A673 (cell line): ENCODE data around the gene CLCN5. TPM values are rescaled to one million over a fixed set of nuclear protein-coding genes. Genes with fewer than 3 reads are reported as not detected.

Experiments
- BruUV-seq: library from RNA; stranded (reverse); fragments of 400-500 nt; replicated peaks from 2 replicates; lab custom pipeline; 2021; lab: Mats Ljungman, UMichigan
- CTCF ChIA-PET: fragments of 300-600 bp; sonication (Branson Sonifier 250); formaldehyde crosslinking; loops from one replicate; lab custom pipeline; 2022; ENCODE audit warnings: antibody characterized with exemption; lab: Charles Lee
- POLR2A ChIA-PET: fragments of 300-600 bp; sonication (Branson Sonifier 250); formaldehyde crosslinking; loops from one replicate; lab custom pipeline; 2022; ENCODE audit warnings: antibody characterized with exemption; ENCODE audit not compliant: low non-redundant PET; lab: Charles Lee
- DNase-seq: peaks from one replicate; pipeline ENCODE4 v3.0.0-alpha.2; 2015; ENCODE audit warnings: low spot score
- H3K27ac ChIP-seq: fragments of 200-600 bp; sonication (generic); 2 replicates; pipeline ENCODE4 v1.5.1; 2016; ENCODE audit warnings: mixed run types, low read depth, mild to moderate bottlenecking, mixed read lengths, antibody characterized with exemption, low read length; ENCODE audit not compliant: poor library complexity, severe bottlenecking
- H3K27me3 ChIP-seq: fragments of 200-600 bp; sonication (generic); replicated peaks from 2 replicates; pipeline ENCODE4 v1.6.1; 2017; ENCODE audit warnings: mixed run types, low read depth, mild to moderate bottlenecking, mixed read lengths, antibody characterized with exemption, low read length; ENCODE audit not compliant: insufficient read depth, poor library complexity
- H3K36me3 ChIP-seq: fragments of 200-600 bp; sonication (generic); 2 replicates; pipeline ENCODE4 v1.6.1; 2016; ENCODE audit warnings: mixed run types, mild to moderate bottlenecking, mixed read lengths, antibody characterized with exemption, low read length; ENCODE audit not compliant: insufficient read depth, poor library complexity, severe bottlenecking
- H3K4me1 ChIP-seq: fragments of 200-600 bp; sonication (generic); 2 replicates; pipeline ENCODE4 v1.6.1; 2017; ENCODE audit warnings: mixed run types, mild to moderate bottlenecking, mixed read lengths, antibody characterized with exemption, low read length; ENCODE audit not compliant: insufficient read depth, poor library complexity, severe bottlenecking
- H3K4me3 ChIP-seq: fragments of 200-600 bp; sonication (generic); 2 replicates; pipeline ENCODE4 v1.5.1; 2016; ENCODE audit warnings: low read depth, mixed run types, mild to moderate bottlenecking, mixed read lengths, low read length; ENCODE audit not compliant: poor library complexity, severe bottlenecking
- H3K9me3 ChIP-seq: fragments of 200-600 bp; sonication (generic); 2 replicates; pipeline ENCODE4 v1.6.1; 2016; ENCODE audit warnings: mixed run types, low read depth, mild to moderate bottlenecking, mixed read lengths, antibody characterized with exemption, low read length; ENCODE audit not compliant: poor library complexity, severe bottlenecking
- EZH2 ChIP-seq: fragments of 200-600 bp; sonication (generic); IDR thresholded peaks from 2 replicates; pipeline ENCODE4 v1.6.1; 2017; ENCODE audit warnings: borderline replicate concordance, low read depth, mild to moderate bottlenecking, mixed read lengths, antibody characterized with exemption, low read length; ENCODE audit not compliant: poor library complexity, severe bottlenecking
- intact Hi-C: fragments of 100-400 bp; cut with micrococcal nuclease; formaldehyde crosslinking; loops from one replicate; pipeline ENCODE4 v1.10.0; 2022; ENCODE audit not compliant: unreplicated experiment
- total RNA-seq: library from RNA; stranded (reverse); gene quantifications from 2 replicates; pipeline ENCODE4 v1.2.3, GENCODE V29; 2021
- TF ChIP-seq, protein P1 (sequence below): fragments of 300-800, 200-600 bp; sonication (generic); conservative IDR thresholded peaks from 2 replicates; pipeline ENCODE4 v1.5.1; 2017; ENCODE audit warnings: low read depth, mild to moderate bottlenecking, antibody characterized with exemption, low read length, moderate library complexity, mixed read lengths

CLCN5 gene
- total RNA-seq, 1 experiment from 2014 or later, result 25.3 TPM

DNA sequence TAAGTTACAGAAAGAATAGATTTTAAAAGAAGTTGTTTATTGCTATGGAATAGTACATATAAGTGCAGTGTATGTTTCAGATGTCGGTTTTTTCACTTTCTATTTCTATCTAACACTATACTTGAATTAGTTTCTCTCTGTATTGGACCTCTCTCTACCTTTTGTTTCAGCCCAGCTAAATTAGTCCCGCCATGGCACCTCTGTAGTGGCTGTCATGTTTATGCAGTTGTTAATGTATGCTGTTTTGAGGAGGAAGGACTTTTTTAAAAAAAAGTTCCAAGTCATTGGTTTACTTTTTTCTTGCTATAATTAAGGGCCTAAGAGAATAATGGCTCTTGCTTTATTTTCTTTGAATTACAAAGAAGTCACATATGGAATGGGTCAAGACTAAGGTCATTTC is 160.3 kb downstream of the CLCN5 start:
- intact Hi-C loops, result loop anchor here (10.0 kb wide), 1 partner anchor 168 kb away; no protein-coding TSS in a partner anchor
- DNase-seq, result no peak
- CTCF ChIA-PET, result no interaction called here
- no peaks in the 10 kb centered on the region for H3K27me3 ChIP-seq
- no peaks in the 10 kb centered on the region for H3K36me3 ChIP-seq
- no peaks in the 10 kb centered on the region for H3K9me3 ChIP-seq
- no peak overlapping the region for H3K27ac ChIP-seq
- POLR2A ChIA-PET, result no interaction called here
- no peak for TF ChIP-seq EZH2
- TF ChIP-seq, protein P1, sequence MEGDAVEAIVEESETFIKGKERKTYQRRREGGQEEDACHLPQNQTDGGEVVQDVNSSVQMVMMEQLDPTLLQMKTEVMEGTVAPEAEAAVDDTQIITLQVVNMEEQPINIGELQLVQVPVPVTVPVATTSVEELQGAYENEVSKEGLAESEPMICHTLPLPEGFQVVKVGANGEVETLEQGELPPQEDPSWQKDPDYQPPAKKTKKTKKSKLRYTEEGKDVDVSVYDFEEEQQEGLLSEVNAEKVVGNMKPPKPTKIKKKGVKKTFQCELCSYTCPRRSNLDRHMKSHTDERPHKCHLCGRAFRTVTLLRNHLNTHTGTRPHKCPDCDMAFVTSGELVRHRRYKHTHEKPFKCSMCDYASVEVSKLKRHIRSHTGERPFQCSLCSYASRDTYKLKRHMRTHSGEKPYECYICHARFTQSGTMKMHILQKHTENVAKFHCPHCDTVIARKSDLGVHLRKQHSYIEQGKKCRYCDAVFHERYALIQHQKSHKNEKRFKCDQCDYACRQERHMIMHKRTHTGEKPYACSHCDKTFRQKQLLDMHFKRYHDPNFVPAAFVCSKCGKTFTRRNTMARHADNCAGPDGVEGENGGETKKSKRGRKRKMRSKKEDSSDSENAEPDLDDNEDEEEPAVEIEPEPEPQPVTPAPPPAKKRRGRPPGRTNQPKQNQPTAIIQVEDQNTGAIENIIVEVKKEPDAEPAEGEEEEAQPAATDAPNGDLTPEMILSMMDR, result no peak
- no peaks in the 10 kb centered on the region for H3K4me1 ChIP-seq
- H3K4me3 ChIP-seq, result no peak overlapping the region
- no TSS peak for BruUV-seq

DNA sequence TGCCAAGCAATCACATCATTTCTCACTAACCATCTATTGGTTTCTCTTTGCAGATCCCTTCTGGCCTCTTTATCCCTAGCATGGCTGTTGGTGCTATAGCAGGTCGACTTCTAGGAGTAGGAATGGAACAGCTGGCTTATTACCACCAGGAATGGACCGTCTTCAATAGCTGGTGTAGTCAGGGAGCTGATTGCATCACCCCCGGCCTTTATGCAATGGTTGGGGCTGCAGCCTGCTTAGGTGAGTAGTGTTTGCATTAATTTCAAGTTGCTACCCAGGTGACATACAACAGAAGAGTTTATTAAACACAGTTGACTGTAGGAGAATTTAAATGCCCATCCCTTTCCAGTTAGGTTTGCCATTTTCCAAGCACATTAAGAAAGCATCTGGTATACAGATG is 166.2 kb downstream of the CLCN5 start:
- Histone ChIP-seq H3K27ac (no peak overlapping the region), H3K4me1 (no peaks in the 10 kb centered on the region), H3K9me3 (no peaks in the 10 kb centered on the region), H3K27me3 (no peaks in the 10 kb centered on the region), H3K4me3 (no peak overlapping the region), H3K36me3 (no peaks in the 10 kb centered on the region)
- intact Hi-C loops, result loop anchor here (10.0 kb wide), 1 partner anchor 174 kb away; no protein-coding TSS in a partner anchor
- CTCF ChIA-PET, result no interaction called here
- POLR2A ChIA-PET, result no interaction called here
- BruUV-seq, result no TSS peak
- no peak for DNase-seq
- TF ChIP-seq, protein P1, result no peak
- TF ChIP-seq EZH2, result no peak

DNA sequence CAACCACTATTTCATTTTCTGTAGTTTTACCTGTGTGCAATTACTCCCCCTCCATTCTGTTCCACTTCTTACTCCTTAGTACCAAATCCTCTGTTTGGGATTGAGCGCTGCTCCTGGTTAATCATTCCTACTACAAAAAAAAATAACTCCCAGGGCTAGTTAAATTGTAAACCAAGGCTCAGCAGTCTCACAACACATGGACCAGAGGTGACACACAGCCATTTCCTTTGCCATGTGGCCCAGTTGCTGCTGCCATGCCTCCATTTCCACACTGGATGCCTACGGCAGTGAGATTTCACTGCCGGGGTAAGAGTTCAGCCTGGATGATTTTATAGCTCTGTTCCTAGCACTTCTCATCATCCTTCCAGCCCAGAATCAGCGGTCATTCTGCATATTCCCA is 171.2 kb downstream of the CLCN5 start:
- Histone ChIP-seq H3K4me3 (no peak overlapping the region), H3K9me3 (no peaks in the 10 kb centered on the region), H3K27me3 (no peaks in the 10 kb centered on the region), H3K27ac (no peak overlapping the region), H3K36me3 (no peaks in the 10 kb centered on the region), H3K4me1 (no peaks in the 10 kb centered on the region)
- ChIA-PET CTCF (no interaction called here), POLR2A (no interaction called here)
- intact Hi-C loops, result no loop called here
- no peak for DNase-seq
- BruUV-seq, result no TSS peak
- TF ChIP-seq EZH2, result no peak

DNA sequence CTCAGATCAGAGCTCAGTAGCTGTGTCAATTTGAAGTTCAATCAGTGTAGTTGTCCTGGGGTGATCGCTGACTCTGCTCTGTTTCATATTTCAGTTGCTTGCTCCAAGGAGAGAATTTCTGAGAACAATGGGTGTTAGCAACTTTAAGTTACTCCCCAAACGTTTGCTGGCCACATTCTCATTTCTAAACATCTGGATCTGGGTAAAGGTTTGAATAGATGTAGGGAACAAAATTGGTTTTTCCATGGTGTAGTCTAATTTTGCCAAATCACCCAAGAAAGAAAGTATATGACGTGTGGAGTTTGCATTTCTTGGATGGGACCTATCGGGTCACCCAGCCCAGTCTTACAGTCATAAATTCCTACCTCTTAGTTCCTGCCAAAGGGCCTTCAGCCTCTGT is 174.7 kb downstream of the CLCN5 start:
- POLR2A ChIA-PET, result no interaction called here
- Histone ChIP-seq H3K27ac (no peak overlapping the region), H3K36me3 (no peaks in the 10 kb centered on the region), H3K4me1 (no peaks in the 10 kb centered on the region), H3K27me3 (no peaks in the 10 kb centered on the region), H3K4me3 (no peak overlapping the region), H3K9me3 (no peaks in the 10 kb centered on the region)
- no peak for DNase-seq
- CTCF ChIA-PET, result no interaction called here
- no TSS peak for BruUV-seq
- no peak for TF ChIP-seq EZH2
- TF ChIP-seq, protein P1, result no peak
- intact Hi-C loops, result no loop called here
